SK-N-SH (cell line): ENCODE measurements around the gene SRXN1. TPM values are rescaled to one million over a fixed set of nuclear protein-coding genes. Genes with fewer than 3 reads are reported as not detected.
A peak's percentile ranks its signal among the peaks of the same experiment; 100 is the strongest.

Source experiments
- CTCF ChIA-PET: fragments of 300-600, 350-600 bp; formaldehyde crosslinking; extraction: SDS; loops from one replicate; lab custom pipeline; 2021; lab: Yijun Ruan, JAX
- POLR2A ChIA-PET: fragments of 350-600 bp; sonication (Branson Sonifier 250); formaldehyde crosslinking; extraction: SDS; loops from one replicate; lab custom pipeline; 2020; ENCODE audit warnings: antibody characterized with exemption, inconsistent platforms; lab: Yijun Ruan, JAX
- DNase-seq: peaks from one replicate; pipeline ENCODE4 v3.0.0; 2012
- H2AFZ ChIP-seq: fragments of 200-600 bp; sonication (generic); 2 replicates; pipeline ENCODE4 v1.8.1; 2016; ENCODE audit warnings: antibody characterized with exemption, mild to moderate bottlenecking, low read depth
- H3F3A ChIP-seq: fragments of 200-600 bp; sonication (generic); replicated peaks from 2 replicates; pipeline ENCODE3; 2016; ENCODE audit warnings: antibody characterized with exemption, mild to moderate bottlenecking; ENCODE audit not compliant: insufficient read depth
- H3K27ac ChIP-seq, 2 experiments: fragments of 200-500 bp in 1 of 2; fragments of 200-600 bp in 1 of 2; sonication (Bioruptor generic) in 1 of 2; sonication (generic), shearing (Covaris generic) in 1 of 2; 2 replicates each; pipeline versions ENCODE4 v1.5.1 to v1.6.1; 2014 to 2016; ENCODE audit warnings: low read depth in 2 of 2, inconsistent platforms in 1 of 2, low read length in 1 of 2, mild to moderate bottlenecking in 1 of 2, mixed read lengths in 1 of 2
- H3K27me3 ChIP-seq: fragments of 200-600 bp; sonication (generic), shearing (Covaris generic); 2 replicates; pipeline ENCODE4 v1.6.1; 2016; ENCODE audit warnings: mixed run types; ENCODE audit not compliant: insufficient read depth
- H3K36me3 ChIP-seq, 2 experiments: fragments of 200-500 bp in 1 of 2; fragments of 200-600 bp in 1 of 2; sonication (Bioruptor generic) in 1 of 2; sonication (generic) in 1 of 2; replicated peaks in 1 of 2; 2 replicates each; pipeline versions ENCODE3 to v1.5.1; 2014 to 2016; ENCODE audit warnings: low read length in 1 of 2, mild to moderate bottlenecking in 1 of 2; ENCODE audit not compliant: insufficient read depth in 2 of 2, control insufficient read depth in 1 of 2
- H3K4me1 ChIP-seq, 2 experiments: fragments of 200-500 bp in 1 of 2; fragments of 200-600 bp in 1 of 2; sonication (Bioruptor generic) in 1 of 2; sonication (generic), shearing (Covaris generic) in 1 of 2; 2 replicates each; pipeline versions ENCODE4 v1.5.1 to v1.6.1; 2014 to 2016; ENCODE audit warnings: low read depth in 1 of 2, low read length in 1 of 2, mixed run types in 1 of 2; ENCODE audit not compliant: insufficient read depth in 2 of 2, control insufficient read depth in 1 of 2
- H3K4me2 ChIP-seq: fragments of 200-600 bp; sonication (generic), shearing (Covaris generic); 2 replicates; pipeline ENCODE4 v1.6.1; 2017; ENCODE audit warnings: mixed run types
- H3K4me3 ChIP-seq, 2 experiments: fragments of 200-500 bp in 1 of 2; fragments of 200-600 bp in 1 of 2; sonication (Bioruptor generic) in 1 of 2; sonication (generic), shearing (Covaris generic) in 1 of 2; 2 replicates each; pipeline versions ENCODE4 v1.5.1 to v1.8.1; 2014 to 2016; ENCODE audit warnings: low read depth in 2 of 2, inconsistent platforms in 1 of 2, low read length in 1 of 2, mild to moderate bottlenecking in 1 of 2, mixed read lengths in 1 of 2, moderate library complexity in 1 of 2
- H3K79me2 ChIP-seq: fragments of 200-600 bp; sonication (generic); 2 replicates; pipeline ENCODE4 v1.8.1; 2017; ENCODE audit warnings: mild to moderate bottlenecking; ENCODE audit not compliant: insufficient read depth
- H3K9ac ChIP-seq: fragments of 200-600 bp; sonication (generic); 2 replicates; pipeline ENCODE4 v1.6.1; 2017; ENCODE audit warnings: mixed run types
- H3K9me2 ChIP-seq: fragments of 200-600 bp; sonication (generic); 2 replicates; pipeline ENCODE4 v1.6.1; 2017; ENCODE audit warnings: mixed run types
- H3K9me3 ChIP-seq: fragments of 200-600 bp; sonication (generic); 2 replicates; pipeline ENCODE4 v1.6.1; 2017; ENCODE audit warnings: mixed run types, mild to moderate bottlenecking, moderate library complexity
- H4K20me1 ChIP-seq: fragments of 200-600 bp; sonication (generic); 2 replicates; pipeline ENCODE4 v1.6.1; 2017; ENCODE audit warnings: mild to moderate bottlenecking, mixed run types; ENCODE audit not compliant: insufficient read depth
- CHD2 ChIP-seq: fragments of 150-350 bp; IDR thresholded peaks from 2 replicates; pipeline ENCODE4 v1.6.1; 2018; ENCODE audit warnings: low read length; ENCODE audit not compliant: partially characterized antibody
- CTCF ChIP-seq: fragments of 200-600 bp; sonication (generic); IDR thresholded peaks from 2 replicates; pipeline ENCODE4 v1.6.1; 2017; ENCODE audit warnings: antibody characterized with exemption, mild to moderate bottlenecking, moderate library complexity
- FOXJ3 ChIP-seq: sonication (generic); formaldehyde crosslinking; IDR thresholded peaks from 2 replicates; pipeline ENCODE4 v1.5.1; 2020; ENCODE audit warnings: mild to moderate bottlenecking, missing genetic modification reagents
- FOXM1 ChIP-seq: IDR thresholded peaks from 2 replicates; pipeline ENCODE4 v1.4.0; 2012; ENCODE audit warnings: low read depth, mild to moderate bottlenecking
- GABPA ChIP-seq: IDR thresholded peaks from 2 replicates; pipeline ENCODE4 v1.4.0; 2012; ENCODE audit warnings: low read depth, mild to moderate bottlenecking
- POLR2AphosphoS5 ChIP-seq: IDR thresholded peaks from 2 replicates; pipeline ENCODE4 v1.6.1; 2012; ENCODE audit warnings: low read depth, low read length
- REST ChIP-seq: IDR thresholded peaks from 2 replicates; pipeline ENCODE4 v1.6.1; 2012; ENCODE audit warnings: mild to moderate bottlenecking, low read depth, low read length, moderate library complexity
- SIN3A ChIP-seq: IDR thresholded peaks from 2 replicates; pipeline ENCODE4 v1.6.1; 2012; ENCODE audit warnings: low read depth, mild to moderate bottlenecking, low read length, moderate library complexity, borderline replicate concordance
- SMC3 ChIP-seq: IDR thresholded peaks from 2 replicates; pipeline ENCODE4 v1.6.1; 2012; ENCODE audit warnings: low read depth, low read length, improper control_type of control experiment
- TAF1 ChIP-seq: IDR thresholded peaks from 2 replicates; pipeline ENCODE4 v1.6.1; 2012; ENCODE audit warnings: low read depth, mild to moderate bottlenecking, low read length, moderate library complexity, borderline replicate concordance
- USF1 ChIP-seq: IDR thresholded peaks from 2 replicates; pipeline ENCODE4 v1.4.0; 2012; ENCODE audit warnings: low read depth, borderline replicate concordance
- WGBS: methylation state at CpG from one replicate; pipeline ENCODE4 v1.1.6; 2017; ENCODE audit warnings: low lambda C conversion rate; 5-methylcytosine and 5-hydroxymethylcytosine counted together
- polyA plus RNA-seq, 3 experiments: library from polyadenylated mRNA; depleted of rRNA; stranded (reverse); fragments of >200 nt; gene quantifications; 2 replicates each; pipeline ENCODE4 v1.2.3, GENCODE V29; 2012

SRXN1 gene
- polyA plus RNA-seq, 1 of the 3 experiments (the other 2 are of a cell fraction), result 26.2 TPM

GRCh38 chr20:661474-662270 lies 8.7 kb upstream of the SRXN1 start:
- Histone ChIP-seq H3K9me3 (no peaks in the 10 kb centered on the region), H3K4me3 (no peak overlapping the region), H3K27ac (no peak overlapping the region), H3F3A (no peaks in the 10 kb centered on the region), H2AFZ (no peak overlapping the region), H3K9ac (no peak overlapping the region), H3K4me1 (no peaks in the 10 kb centered on the region), H3K9me2 (no peaks in the 10 kb centered on the region), H3K79me2 (no peaks in the 10 kb centered on the region), H3K27me3 (no peaks in the 10 kb centered on the region; the same call in 1 of the 2 replicates), H4K20me1 (no peaks in the 10 kb centered on the region), H3K4me2 (no peak overlapping the region), H3K36me3 (no peaks in the 10 kb centered on the region)
- POLR2A ChIA-PET, result no interaction called here
- CTCF ChIA-PET, result interaction anchor here (1.3 to 2.5 kb wide), 3 partner anchors 16 to 77 kb away, joined by 5 to 8 read pairs (median 8); no protein-coding TSS in a partner anchor
- DNase-seq, result no peak
- TF ChIP-seq POLR2AphosphoS5 (no peak), TAF1 (no peak), FOXJ3 (CRISPR knock-in tag) (no peak)
- 81% methylated on average over 29 of the region's 29 CpGs for WGBS

GRCh38 chr20:658731-659291 lies 5.8 kb upstream of the SRXN1 start:
- WGBS, result 77% methylated on average over 4 of the region's 5 CpGs
- no peak overlapping the region for H3K9ac ChIP-seq
- no peaks in the 10 kb centered on the region for H3K79me2 ChIP-seq
- no peaks in the 10 kb centered on the region for H3F3A ChIP-seq
- H3K4me1 ChIP-seq, result peaks cover 0 to 2% of the 10 kb centered on the region in 2 experiments; a peak in 1 of 4 replicates
- H3K4me3 ChIP-seq, result no peak overlapping the region
- H3K27me3 ChIP-seq, result no peaks in the 10 kb centered on the region; the same call in 1 of the 2 replicates
- no peaks in the 10 kb centered on the region for H4K20me1 ChIP-seq
- no peak overlapping the region for H2AFZ ChIP-seq
- TF ChIP-seq SMC3 (no peak), CHD2 (no peak), USF1 (peak; percentile 19; the same call in 1 of the 2 replicates)
- TF ChIP-seq, all 33 proteins: peak for 1
- CTCF ChIA-PET, result interaction anchor here (1.5 to 1.6 kb wide), 4 partner anchors 8 to 80 kb away, joined by 5 to 9 read pairs (median 7); no protein-coding TSS in a partner anchor
- no peak overlapping the region for H3K4me2 ChIP-seq
- DNase-seq, result no peak
- no peaks in the 10 kb centered on the region for H3K9me3 ChIP-seq
- no peak overlapping the region for H3K27ac ChIP-seq
- H3K9me2 ChIP-seq, result no peaks in the 10 kb centered on the region
- POLR2A ChIA-PET, result no interaction called here
- no peaks in the 10 kb centered on the region for H3K36me3 ChIP-seq

- DNase-seq, result peak; percentile 10
- no peaks in the 10 kb centered on the region for H3F3A ChIP-seq
- ChIA-PET CTCF (interaction anchor here (1.5 to 1.6 kb wide), 4 partner anchors 9 to 81 kb away, joined by 5 to 9 read pairs (median 7); no protein-coding TSS in a partner anchor), POLR2A (no interaction called here)
- H3K4me2 ChIP-seq, result no peak overlapping the region
- no peaks in the 10 kb centered on the region for H3K9me2 ChIP-seq
- no peaks in the 10 kb centered on the region for H3K79me2 ChIP-seq
- H3K36me3 ChIP-seq, result no peaks in the 10 kb centered on the region
- peaks cover 0 to 5% of the 10 kb centered on the region in 2 experiments; a peak in 1 of 4 replicates for H3K4me1 ChIP-seq
- no peak overlapping the region for H2AFZ ChIP-seq
- 48% methylated on average over 2 of the region's 2 CpGs for WGBS
- H3K9me3 ChIP-seq, result no peaks in the 10 kb centered on the region
- H4K20me1 ChIP-seq, result no peaks in the 10 kb centered on the region
- H3K27ac ChIP-seq, result no peak overlapping the region
- H3K9ac ChIP-seq, result no peak overlapping the region
- H3K27me3 ChIP-seq, result no peaks in the 10 kb centered on the region; the same call in 1 of the 2 replicates
- no peak overlapping the region for H3K4me3 ChIP-seq
- TF ChIP-seq USF1 (no peak), CTCF (no peak), REST (no peak), FOXM1 (no peak), TAF1 (no peak), GABPA (no peak), FOXJ3 (CRISPR knock-in tag) (no peak), SIN3A (no peak)
These were observed 5.2 kb upstream of the SRXN1 start for GRCh38 chr20:658202-658601.
